DMS114 treated with DMSO at 0.1 percent for 48 hours (cell line): ENCODE results near the gene CLIC3.

Experiments used
- DNase-seq: peaks from one replicate; lab custom pipeline; 2025; ENCODE audit not compliant: unreplicated experiment; lab: John Stamatoyannopoulos, UW

Gene CLIC3

GRCh38 chr9:136954270-136955083 is 41.9 kb downstream of the CLIC3 start:
- no peak for DNase-seq

DNA sequence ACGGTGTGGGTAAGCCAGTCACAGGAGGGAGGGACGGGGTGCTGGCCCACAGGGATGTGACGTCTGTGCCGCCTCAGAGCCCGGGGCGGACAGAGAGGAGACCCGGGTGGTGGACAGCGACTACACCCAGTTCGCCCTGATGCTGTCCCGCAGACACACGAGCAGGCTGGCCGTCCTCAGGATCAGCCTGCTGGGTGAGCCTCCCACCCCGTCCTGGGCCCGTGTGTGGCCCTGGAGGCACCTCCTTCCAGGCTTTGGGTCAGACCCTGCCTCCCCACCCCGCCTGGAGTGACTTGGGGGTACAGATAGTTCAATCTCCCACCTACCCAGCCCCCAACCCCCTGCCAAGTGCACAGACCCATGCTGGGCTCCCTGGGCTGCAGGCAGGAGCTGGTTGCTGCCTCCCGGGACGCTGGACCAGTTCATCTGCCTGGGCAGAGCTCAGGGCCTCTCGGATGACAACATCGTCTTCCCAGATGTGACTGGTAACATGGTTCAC is 42.5 kb downstream of the CLIC3 start:
- no peak for DNase-seq

- DNase-seq: no peak
These were observed 43.2 kb downstream of the CLIC3 start for GRCh38 chr9:136952876-136953770.

GRCh38 chr9:136952321-136952850 is 44.0 kb downstream of the CLIC3 start:
- DNase-seq: no peak

GRCh38 chr9:136951541-136952320 is 44.6 kb downstream of the CLIC3 start, which contains the start of gene LCN12:
LCN12 (plus strand) TSS chr9:136952273; CDS start chr9:136952328, 55 bp downstream.
- DNase-seq: no peak

- DNase-seq: no peak
These were observed 45.6 kb downstream of the CLIC3 start for GRCh38 chr9:136950656-136951276.

DNA sequence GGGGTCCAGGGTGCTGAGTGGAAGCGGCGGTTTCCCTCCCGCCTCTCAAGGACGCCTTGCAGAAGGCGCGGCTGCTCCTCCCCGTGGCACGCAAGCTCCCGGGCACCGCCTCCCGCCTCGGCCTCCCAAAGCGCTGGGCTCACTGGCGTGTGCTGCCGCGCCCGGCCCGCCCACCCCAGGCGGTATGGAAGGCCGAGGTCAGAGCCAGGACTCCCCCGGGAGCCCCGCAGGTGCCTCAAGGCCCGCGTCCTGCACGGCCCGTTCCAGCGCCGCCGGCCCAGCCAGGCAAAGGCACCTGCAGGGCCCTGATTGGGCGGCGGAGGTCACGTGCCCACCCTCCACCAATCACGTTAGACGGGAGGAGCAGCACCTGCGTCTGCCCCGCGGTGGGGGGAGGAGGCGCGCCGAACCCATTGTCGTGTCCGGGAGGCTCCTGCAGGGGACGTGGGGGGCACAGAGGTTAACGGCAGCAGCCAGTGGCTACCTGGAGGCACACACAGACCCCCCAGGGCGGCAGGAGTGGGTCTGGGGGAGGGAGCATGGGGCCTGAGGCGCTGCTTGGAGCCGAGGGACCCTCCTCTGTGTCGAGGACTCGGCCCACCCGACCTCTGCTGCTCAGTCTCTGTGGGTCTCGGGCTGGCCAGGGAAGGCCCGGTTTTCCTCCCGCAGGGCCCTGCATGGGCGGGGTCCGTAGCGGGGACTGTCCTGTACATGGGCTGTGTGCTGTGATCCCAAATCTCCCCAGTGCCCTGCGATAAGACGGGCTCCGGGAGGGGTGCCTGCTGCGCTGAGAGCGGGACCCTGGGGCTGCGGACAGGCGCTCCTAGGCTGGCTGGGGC is 46.3 kb downstream of the CLIC3 start:
- peak; percentile 60 for DNase-seq

DNA sequence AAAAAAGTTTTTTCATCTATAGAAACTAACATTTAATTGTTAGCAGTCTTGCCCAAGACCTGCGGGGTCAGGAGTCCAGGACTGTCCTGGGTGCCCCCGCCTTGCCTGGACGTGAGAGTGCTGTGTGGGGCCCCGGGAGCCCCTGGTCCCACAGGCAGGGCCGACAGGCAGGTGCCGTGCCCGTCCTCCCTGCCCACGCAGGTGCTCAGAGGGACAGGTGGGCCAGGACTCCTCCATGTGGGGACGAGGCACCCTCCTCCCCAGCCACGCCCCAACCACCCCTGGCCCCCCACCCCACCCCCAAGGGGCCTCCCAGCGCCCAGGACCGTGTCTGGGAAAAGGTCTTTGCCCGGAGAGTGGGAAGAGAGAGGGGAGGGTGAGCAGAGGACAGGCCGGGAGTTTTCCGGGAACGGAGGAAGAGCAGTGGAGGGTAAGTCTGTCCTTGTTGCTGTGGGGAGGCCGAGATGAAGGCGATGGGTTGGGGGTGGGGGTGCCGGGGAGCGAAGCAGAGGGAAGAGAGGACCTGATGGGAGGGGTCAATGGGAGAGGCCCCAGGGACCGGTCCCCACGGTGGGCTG is 47.0 kb downstream of the CLIC3 start:
- DNase-seq: no peak

DNA sequence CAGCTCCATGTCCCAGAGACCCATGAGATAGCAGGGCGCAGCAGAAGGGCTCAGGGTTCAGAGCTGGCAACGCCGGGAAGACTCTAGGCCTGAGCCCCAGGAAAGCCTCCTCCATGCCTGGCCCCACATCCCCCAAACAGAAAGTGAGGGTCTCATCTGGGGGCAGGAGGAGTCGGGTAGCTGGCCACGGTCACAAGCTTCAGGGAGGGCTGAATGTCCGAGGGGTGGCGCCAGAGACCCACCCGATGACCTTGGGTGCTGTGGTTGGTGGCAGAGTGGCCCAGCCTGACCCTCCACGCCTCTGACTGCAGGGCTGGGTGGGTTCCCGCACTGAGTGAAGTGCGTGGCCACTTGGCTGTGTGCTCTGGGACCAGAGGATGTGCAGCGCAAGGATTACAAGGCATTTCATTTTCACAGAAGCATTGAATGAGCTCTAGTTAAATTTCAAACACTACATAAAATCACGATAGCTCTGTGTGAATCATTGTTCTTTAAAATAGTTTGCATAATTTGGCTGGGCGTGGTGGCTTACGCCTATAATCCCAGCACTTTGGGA is 48.3 kb downstream of the CLIC3 start:
- peak; percentile 8 for DNase-seq

- DNase-seq: no peak
These were observed 49.1 kb downstream of the CLIC3 start for GRCh38 chr9:136947028-136947891.

- no peak for DNase-seq
These were observed 49.9 kb downstream of the CLIC3 start for GRCh38 chr9:136946228-136947027.

- no peak for DNase-seq
These were observed 50.8 kb downstream of the CLIC3 start for GRCh38 chr9:136945333-136946227.
